Upper lobe of left lung (tissue), 4 donors: ENCODE measurements around the gene NFATC2IP.

Source experiments
- CTCF ChIP-seq, 6 experiments: fragments of 450-650 bp in 4 of 6; fragments of 200-600 bp in 2 of 6; sonication (generic) in 2 of 6; IDR thresholded peaks; one replicate each; pipeline ENCODE4 v1.5.1; 2016 to 2019; ENCODE audit warnings: antibody characterized with exemption in 6 of 6
- EP300 ChIP-seq, 4 donors: sonication (generic); formaldehyde crosslinking; IDR thresholded peaks; one replicate each; pipeline ENCODE4 v1.5.1; 2017; ENCODE audit warnings: antibody characterized with exemption in 4 of 4, control low read depth in 2 of 4
- POLR2A ChIP-seq, 4 donors: fragments of 450-650 bp; IDR thresholded peaks; one replicate each; pipeline ENCODE4 v1.5.1; 2016 to 2017; ENCODE audit warnings: antibody characterized with exemption in 4 of 4, mild to moderate bottlenecking in 2 of 4
- POLR2AphosphoS5 ChIP-seq, 2 donors: sonication (generic); formaldehyde crosslinking; IDR thresholded peaks; one replicate each; pipeline ENCODE4 v1.5.1; 2017; ENCODE audit warnings: antibody characterized with exemption in 2 of 2

DNA sequence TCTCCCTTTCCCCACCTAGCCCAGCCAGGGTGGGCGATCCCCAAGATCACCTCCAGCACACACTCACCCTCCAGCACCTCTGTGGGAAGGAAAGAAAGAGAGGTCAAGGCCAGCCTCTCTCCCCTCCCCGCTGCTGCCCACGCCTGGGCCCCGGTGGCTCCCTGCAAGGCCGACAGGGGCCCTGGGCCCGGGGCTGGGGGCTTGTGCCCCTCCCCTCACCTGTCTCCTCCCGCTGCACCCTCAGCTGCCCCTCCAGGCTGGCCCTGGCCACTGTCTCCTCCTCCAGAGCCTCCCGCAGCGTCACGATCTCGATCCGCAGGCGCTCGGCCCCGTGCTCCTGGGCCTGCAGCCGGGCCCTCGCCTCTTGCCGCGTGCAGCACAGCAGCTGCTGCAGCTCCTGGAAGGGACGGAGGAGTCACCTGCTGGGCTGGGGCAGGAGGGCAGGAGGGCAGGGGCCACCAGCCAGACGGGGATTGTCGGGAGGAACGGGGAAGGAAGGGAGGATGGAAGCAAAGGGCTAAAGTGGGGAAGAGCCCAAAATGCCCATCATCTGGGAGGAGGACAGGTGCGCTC lies 44.9 kb upstream of the NFATC2IP start:
- TF ChIP-seq CTCF (IDR thresholded peaks at IDR 0.05): no peak
- TF ChIP-seq POLR2A (IDR thresholded peaks at IDR 0.05): no peak
- TF ChIP-seq EP300 (IDR thresholded peaks at IDR 0.05): no peak
- TF ChIP-seq POLR2AphosphoS5 (IDR thresholded peaks at IDR 0.05): no peak
